HG02885 (cell line): ENCODE data around the gene TP53INP2.
"Not testable (repeated sequence)": the region's sequence is repeated elsewhere in the genome, so short reads cannot be mapped to it uniquely, and the experiment has no call there.

Experiments
- ATAC-seq: cut with Tn5 transposase; IDR thresholded peaks from one replicate; pipeline ENCODE4 v1.9.1; 2021; ENCODE audit warnings: mild to moderate bottlenecking; ENCODE audit not compliant: unreplicated experiment, poor library complexity

The TP53INP2 gene, protein sequence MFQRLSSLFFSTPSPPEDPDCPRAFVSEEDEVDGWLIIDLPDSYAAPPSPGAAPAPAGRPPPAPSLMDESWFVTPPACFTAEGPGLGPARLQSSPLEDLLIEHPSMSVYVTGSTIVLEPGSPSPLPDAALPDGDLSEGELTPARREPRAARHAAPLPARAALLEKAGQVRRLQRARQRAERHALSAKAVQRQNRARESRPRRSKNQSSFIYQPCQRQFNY

DNA sequence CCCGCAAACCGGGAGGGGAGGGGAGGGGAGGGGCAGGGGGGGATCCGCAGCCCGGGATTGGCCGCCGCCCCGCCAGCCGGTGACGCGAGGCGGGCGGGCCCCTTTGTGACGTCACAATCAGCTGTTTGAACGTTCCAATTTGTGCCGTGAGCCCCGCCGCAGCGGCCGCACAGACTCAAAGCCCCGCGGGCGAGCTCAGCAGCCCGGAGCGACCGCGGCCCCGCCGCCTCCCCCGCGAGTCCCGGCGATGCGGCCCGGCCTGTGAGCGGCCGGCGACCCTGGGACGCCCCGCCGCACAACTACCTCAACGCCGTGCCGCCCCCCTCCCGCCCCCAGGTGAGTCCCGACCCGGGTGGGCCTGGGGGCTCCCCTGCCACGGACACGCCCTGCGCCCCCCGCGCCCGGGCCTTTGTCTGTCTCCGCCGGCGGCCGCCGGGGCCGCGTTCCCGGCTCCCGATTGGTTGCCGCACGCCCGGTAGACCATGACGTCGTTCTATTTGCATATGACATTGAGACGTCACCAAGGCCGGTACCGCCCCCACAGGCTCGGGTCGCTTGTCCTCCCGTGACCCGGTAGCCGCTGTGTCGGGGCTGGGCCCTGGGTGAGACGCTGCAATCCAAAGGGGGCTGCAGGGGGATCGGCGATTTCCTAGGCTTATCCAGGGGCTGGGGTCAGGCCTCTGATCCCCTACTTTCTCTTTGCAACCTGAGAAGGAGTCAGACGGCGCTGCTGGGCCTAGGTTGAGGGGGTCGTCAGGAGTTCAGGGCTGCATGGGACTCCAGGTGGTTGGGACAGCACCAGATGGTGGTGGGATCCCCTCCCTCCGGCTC is at the start of gene TP53INP2:
Gene TP53INP2, plus strand, starts transcription at position 168 of the 831 bp plus-strand sequence. CDS start 4,396 bp downstream, outside the sequence.
- ATAC-seq = peak; percentile 68

DNA sequence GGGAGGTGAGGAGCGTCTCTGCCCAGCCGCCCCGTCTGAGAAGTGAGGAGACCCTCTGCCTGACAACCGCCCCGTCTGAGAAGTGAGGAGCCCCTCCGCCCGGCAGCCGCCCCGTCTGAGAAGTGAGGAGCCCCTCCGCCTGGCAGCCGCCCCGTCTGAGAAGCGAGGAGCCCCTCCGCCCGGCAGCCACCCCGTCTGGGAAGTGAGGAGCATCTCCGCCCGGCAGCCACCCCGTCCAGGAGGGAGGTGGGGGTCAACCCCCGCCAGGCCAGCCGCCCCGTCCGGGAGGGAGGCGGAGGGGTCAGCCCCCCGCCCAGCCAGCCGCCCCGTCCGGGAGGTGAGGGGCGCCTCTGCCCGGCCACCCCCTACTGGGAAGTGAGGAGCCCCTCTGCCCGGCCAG is 45.5 kb upstream of the TP53INP2 start:
- not testable (repeated sequence) for ATAC-seq

DNA sequence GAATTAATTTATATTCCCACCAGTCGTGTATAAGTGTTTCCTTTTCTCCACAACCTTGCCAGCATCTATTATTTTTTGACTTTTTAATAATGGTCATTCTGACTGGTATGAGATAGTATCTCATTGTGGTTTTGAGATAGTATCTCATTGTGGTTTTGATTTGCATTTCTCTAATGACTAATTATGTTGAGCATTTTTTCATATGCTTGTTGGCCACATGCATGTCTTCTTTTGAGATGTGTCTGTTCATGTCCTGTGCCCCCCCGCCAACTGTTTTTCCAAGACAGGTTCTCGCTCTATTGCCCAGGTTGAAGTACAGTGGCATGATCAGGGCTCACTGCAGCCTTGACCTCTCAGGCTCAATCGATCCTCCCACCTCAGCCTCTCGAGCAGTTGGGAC is 42.3 kb upstream of the TP53INP2 start:
- ATAC-seq = not testable (repeated sequence)

DNA sequence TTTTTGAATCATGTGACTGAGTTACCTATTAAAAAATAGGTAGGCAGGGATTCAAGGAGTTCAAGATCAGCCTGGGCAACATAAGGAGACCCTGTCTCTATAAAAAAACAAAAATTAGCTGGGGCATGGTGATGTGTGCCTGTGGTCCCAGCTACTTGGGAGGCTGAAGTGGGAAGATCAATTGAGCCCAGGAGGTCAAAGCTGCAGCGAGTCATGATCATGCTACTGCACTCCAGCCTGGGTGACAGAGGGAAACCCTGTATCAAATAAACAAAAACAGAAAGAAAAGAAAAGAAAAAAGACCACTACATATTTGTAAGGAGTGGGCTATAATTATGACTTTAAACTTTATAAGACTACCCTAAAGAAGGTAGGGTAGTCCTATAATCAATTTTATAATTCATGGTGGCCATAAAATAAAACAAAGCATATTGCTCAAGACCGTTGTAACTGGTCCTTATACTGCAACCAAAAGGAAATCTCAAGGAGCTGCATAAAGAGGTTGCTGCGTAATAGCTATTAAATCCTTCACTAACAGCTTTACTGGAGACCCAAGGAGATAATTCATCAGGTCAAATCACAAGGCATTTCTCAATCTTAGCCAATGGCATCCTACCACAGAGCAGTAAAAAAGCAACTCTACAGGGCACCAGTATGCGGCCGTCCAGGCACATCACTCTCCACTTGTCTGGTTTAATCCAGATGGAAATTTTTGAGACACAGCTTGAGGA is 40.8 kb upstream of the TP53INP2 start:
- ATAC-seq = no peak

DNA sequence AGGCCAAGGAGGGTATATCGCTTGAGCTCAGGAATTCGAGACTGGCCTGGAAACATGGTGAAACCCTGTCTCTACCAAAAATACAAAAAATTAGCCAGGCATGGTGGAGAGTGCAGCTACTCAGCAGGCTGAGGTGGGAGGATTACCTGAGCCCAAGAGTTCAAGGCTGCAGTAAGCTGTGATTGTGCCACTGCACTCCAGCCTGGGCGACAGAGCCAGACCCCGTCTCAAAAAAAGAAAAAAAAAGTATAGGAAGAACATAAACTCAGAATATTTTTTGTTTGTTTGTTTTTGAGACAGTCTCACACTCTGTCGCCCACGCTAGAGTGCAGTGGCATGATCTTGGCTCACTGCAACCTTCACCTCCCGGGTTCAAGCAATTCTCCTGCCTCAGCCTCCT is 39.4 kb upstream of the TP53INP2 start:
- not testable (repeated sequence) for ATAC-seq

DNA sequence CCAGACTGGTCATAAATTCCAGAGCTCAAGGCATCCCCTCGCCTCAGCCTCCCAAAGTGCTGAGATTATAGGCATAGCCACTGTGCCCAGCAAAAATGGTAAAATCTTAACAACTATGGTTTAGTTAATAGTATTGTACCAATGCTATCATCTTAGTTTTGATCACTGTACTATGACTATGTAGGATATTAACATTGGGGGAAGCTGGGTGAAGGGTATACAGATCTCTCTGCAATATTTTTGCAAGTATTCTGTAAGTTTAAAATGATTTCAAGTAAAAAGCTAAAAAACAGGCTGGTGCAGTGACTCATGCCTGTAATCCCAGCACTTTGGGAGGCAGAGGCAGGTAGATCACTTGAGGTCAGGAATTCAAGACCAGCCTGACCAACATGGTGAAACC is 35.0 kb upstream of the TP53INP2 start:
- no peak for ATAC-seq

DNA sequence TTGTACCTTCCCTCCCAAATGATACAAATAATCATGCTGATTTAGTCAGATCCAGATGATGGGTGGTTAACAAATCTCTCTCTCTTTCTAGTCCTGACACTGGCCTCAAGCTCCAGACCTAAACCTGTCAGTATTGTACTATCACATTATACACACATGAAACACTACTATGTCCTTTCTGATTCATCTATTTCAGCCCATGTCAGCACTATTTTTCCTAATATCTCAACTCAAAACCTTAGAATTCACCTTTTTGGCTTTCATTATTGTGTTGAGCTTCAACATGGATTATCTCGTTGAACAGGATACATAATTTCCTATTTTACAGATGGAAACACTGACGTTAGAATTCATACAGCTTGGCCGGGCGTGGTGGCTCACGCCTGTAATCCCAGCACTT is 30.7 kb upstream of the TP53INP2 start:
- no peak for ATAC-seq

DNA sequence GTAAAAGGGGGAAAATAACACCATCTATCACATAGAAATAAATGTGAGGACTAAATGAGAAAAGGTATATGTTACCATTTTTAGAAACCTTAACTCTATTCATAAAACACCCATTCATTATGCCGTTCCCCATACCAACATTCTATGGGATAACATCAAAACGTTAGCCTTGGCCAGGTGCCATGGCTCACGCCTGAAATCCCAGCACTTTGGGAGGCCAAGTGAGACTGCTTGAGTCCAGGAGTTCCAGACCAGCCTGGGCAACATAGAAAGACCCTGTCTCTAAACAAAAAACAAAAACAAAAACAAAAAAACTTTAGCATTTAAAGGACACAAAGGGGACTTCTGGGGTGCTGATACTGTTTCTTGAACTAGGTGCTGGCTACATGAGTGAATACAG is 28.6 kb upstream of the TP53INP2 start:
- ATAC-seq = no peak

DNA sequence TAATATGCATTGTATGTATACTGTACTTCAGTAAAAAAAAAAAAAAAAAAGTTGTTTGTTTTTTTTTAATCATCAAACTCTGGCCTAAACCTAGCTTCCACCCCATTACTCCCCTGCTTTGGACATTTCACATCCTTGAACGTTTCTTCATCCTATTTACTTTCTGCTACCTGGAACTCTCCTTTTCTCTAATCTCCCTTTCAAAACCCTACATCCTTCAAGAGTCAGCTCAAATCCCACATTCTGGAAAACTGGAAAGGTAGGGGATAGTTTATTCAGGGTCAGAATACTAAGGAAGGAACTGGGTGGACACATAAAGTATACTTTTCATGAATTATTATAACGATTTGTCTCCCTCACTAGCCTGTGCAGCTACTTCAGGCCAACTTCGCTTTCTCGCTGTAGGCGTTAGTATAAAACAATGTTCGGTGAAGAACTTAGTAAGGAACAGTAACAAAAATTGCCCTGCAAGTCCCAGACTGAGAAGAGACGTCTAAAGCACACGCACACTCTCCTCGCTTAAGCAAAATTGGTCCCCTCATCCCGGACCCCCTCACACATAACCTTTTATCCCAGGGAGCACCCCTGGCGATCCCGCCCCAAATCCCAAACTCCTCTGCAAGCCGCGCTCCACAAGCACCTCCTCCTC is 28.0 kb upstream of the TP53INP2 start:
- ATAC-seq = no peak

DNA sequence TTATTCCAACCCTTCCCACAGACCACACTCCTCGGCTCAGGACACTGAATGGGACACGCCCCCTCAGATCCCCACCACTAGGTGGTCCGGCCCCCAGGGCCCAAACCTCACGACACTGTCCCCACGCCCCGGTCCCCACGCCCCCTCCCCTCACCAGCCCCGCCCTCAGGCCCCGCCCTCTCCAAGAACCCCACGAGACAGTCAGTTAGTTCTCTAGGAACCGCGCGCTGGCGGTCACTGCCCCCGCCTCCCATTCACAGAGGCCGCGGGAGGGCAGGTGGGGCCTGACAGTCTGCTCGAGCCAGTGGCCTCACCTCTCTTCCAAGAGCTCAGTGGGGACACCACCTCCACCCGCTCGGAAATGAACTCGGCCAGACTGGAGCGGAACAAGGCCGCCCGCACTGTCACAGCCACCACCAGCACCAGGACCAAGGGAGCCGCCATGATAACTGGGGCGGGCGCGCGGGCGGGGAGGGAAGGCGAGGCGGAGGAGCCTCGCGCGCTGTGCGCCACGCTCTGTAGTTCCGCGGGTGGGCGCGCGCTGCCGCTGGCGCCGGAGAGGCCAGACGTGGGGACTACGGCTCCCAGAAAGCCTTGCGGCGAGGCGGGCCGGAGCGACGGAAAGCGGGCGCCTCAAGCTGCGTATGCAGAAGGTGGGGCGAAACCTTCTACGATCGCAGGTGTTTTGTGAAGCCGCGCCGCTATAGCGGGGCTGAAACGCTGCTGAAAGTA is 27.3 kb upstream of the TP53INP2 start, which contains the start of gene PIGU:
Gene PIGU, minus strand, starts transcription at position 451 of the 732 bp plus-strand sequence. Its CDS starts 7 bp downstream, at position 444.
- ATAC-seq = peak; percentile 96

DNA sequence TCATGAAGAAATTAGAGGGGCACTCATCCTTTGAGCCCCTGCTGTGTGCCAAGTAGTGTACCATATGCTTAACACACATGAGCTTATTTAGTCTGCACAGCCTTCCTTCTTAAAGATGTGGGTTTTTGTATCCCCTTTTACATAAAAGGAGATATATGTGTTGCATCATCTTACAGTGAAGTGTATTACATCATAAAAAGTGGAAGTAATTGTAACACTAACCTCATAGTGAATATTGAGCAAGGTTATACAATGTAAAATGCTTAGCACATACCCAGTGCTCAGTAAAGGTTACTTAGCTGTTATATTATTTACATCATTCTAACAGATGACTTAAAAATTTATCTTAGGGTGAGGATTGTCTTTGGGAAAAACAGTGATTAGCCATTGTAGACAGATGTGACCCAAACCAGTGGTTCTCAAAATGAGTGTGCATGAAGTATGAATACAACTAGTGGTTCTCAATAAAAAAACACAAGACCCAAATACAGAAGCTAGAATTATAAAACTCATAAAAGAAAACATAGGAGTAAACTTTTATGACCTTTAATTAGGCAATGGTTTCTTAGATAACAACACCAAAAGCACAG is 23.5 kb upstream of the TP53INP2 start:
- ATAC-seq = no peak

DNA sequence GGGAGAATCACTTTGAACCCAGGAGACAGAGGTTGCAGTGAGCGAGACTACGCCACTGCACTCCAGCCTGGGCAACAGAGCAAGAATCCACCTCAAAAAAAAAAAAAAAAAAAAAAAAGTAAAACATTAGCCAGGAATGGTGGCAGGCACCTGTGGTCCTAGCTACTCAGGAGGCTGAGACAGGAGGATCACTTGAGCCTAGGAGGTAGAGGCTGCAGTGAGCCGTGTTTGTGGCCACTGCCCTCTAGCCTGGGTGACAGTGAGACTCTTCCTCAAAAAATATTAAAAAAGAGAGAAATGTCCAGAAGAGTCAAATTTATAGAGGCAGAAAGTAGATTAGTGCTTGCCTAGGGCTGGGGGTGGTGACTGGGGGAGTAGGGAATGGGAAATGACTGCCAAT is 20.5 kb upstream of the TP53INP2 start:
- no peak for ATAC-seq

DNA sequence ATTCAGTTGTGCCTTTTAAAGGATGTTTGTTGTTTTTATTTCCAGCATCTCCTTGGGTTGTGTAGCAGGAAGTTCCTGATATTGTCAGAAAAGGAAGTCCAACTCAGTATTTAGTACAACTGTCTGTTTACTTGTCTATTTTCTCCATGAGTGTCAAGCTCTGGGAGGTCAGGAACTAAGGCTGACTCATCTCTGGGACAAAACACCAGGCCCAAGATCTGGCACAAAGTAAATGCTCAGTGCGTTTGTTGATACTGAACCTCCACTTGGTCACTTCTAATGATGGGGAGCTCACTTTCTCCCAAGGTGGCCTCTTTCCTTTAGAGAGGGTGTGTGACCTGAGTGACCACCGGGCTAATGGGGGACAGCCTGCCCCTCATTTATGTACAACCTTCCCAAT is 14.7 kb upstream of the TP53INP2 start:
- no peak for ATAC-seq

DNA sequence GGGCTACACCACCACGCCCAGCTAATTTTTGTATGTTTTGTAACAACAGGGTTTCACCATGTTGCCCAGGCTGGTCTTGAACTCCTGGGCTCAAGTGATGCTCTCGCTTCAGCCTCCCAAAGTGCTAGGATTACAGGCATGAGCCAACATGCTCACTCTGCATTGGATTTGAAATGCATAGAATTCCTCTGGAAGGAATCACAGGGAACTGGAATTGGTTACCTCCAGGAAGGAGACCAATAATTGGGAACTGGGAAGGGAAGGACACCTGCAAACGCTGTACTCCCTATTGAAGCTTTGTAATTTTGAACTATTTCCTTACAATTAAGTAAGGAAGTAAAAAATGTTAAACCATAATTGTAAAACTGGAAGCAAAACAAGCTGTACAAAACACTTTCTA is 12.3 kb upstream of the TP53INP2 start:
- ATAC-seq = no peak

DNA sequence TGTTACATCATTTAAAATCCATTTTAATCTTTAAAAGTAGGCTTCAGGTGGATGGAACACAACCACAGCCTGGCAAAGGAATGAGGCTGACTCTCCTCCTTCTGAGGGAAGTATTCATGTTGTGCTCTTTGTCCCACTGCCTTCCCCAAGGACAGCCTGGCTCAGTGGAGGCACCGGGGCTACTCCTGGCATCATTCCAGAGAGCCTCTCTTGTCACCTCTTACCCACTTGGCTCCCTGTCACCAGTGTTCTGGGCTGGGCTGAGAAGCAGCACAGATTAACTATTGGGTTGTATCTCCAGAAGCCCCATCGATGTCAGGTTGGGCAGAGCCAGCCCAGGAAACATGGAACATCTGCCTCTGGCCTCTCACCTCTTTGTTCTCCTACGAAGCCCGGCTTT is 10.7 kb upstream of the TP53INP2 start:
- no peak for ATAC-seq

DNA sequence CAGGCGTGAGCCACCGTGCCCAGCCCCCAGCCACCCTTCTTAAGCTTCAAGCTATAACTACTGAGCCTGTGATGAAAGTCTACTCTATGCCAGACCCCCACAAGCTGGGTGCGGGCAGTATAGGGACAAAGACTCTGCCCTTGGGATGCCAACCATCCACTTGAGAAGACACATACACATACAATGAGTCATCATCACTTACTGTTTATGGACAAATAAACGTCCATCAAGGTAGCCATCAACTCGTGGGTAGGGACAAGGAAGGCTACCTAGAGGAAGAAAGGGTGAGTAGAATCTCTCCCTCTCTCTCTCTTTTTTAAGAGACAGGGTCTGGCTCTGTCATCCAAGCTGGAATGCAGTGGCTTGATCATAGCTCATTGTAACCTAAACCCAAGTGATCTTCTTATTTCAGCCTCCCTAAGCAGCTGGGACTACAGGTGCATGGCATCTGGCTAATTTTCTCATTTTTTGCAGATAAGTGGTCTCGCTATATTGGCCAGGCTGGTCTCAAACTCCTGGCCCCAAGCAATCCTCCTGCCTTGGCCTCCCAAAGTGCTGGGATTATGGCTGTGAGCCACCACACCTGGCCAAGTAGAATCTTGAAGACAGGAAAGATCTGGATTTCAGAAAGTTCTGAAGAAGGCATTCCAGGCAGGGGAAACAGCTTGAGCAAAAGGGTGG is 2.6 kb upstream of the TP53INP2 start:
- ATAC-seq = no peak

DNA sequence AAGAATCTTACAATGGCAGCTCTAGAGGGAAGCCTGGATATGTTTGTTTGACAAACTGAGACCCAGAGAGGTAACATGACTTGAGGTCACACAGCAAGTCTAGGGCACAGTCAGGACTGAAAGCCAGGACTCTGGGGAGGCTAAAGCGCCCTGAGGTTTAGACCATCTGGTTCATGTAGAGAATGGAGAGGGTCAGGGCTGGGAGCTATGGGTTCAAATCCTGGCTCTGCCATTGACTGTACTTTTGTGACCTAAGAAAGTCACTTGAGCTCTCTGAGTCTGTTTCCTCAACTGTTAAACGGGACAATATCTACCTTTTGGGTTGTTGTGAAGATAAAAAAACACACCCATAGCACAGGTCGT is 1.1 kb upstream of the TP53INP2 start:
- no peak for ATAC-seq

DNA sequence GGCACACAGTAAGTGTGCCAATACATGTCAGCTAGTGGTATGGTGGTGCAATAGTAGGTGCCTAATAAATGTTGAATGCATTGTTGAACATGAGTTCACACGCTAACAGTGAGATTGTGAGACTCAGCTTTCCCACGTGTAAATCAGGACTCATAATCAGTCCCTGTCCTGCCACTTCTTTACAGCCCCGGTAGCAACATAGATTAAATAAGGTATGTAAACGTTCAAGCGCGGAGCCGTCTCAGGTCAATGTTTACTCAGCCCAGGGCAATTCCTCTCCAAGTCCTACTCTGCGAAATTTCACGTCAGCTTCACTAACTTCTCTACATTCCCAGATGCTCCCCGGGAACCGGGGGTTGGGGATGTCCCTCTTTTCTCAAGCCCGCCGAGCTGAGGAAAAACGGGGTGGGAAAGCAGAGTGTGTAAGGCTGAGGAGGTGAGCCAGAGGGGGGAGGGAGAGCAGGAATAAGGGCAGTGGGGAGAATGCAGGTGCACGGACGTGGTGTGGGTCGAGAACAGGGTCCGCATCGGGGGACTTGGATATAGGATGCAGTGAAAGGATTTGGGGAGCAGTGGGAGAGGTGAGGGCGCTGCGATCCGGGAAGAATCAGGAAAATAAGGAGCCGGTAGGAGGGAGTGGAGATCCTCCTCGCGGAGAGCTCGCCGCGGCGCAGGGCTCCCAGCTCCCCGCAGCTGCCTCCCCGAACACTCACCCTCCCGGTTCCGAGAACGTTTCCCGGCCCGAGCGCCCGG is 544 bp upstream of the TP53INP2 start:
- no peak for ATAC-seq
